T-helper 22 cell (primary cell): ENCODE measurements around the gene TMEM170B.

Source experiments
- DNase-seq: peaks from one replicate; pipeline ENCODE4 v3.0.0-alpha.2; 2020; ENCODE audit warnings: low read depth

TMEM170B gene

GRCh38 chr6:11616200-11616611 is 78.7 kb downstream of the TMEM170B start:
- DNase-seq, result no peak

DNA sequence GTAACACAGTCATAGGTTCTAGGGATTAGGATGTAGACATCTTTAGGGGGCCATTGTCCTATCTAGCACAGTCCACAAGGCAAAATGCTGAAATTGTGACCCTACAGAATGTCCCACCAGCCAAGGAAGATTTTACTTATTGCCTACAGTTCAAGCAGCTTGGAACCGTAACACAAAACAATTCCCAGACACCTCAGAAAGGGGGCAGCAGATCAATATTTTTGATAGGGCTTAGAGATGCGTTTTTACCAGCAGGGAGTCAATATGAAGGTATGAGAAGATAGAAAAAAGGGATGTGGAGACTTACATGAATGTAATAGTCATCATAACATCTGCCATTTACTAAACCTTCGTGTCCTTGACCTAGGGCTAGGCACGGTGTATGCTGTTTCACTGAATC is 81.0 kb downstream of the TMEM170B start:
- DNase-seq, result no peak

DNA sequence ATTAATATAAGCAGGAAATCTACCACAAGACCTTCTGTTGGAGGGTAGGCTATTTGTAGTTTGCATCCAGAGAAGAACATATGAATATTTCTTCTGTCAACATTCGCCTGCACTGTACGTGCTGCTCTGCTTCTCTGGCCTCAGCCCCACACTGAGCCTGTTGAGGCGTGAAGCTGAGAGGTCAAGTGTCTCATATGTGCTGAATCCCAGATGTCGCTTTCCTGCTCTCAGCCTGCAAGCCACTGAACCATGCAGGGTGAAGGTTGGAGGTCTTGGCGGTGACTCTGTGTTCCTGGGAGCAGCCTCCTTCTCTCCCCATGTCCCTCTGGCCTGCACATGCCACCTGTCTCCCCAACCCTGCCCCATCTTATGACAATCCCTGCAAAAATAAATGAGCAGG is 83.6 kb downstream of the TMEM170B start:
- DNase-seq, result no peak

DNA sequence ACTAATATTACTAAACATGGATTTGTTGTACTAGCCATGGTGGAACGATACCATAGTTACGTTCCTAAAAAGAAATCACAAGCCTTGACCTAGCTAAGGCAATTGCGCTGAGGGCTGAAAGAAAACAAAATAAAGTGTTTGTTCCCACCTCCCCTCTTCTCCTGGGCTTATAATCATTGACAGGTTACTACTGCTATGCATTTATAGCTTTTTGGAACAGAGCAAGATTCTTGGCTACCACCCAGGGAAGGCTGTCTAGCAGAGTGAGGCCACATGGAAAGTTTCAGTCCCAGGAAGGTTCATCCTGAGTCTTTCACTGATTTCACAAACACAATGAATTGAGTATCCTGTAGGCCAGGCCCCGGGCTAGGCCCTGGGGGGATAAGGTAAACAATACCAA is 84.6 kb downstream of the TMEM170B start:
- no peak for DNase-seq

- no peak for DNase-seq
Observed at GRCh38 chr6:11623272-11623671, 85.7 kb downstream of the TMEM170B start.

DNA sequence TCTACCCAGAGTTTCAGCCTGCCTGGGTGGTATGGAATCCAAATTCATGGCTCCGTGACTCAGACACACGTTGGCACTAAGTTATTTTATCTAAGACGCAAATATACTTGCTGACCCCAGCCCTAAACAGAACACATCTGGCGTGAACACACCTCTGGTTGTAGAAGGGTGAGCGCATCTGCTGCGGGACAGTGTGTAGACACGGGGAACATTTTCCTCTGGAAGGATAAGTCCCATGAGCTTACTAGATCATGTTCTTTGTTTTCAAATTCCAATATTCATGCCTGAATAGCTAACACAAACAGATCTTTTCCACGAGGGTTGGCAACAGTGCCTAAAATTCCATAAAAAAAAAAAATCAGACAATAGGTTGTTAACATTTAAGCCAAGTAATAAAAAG is 87.8 kb downstream of the TMEM170B start:
- DNase-seq, result no peak

DNA sequence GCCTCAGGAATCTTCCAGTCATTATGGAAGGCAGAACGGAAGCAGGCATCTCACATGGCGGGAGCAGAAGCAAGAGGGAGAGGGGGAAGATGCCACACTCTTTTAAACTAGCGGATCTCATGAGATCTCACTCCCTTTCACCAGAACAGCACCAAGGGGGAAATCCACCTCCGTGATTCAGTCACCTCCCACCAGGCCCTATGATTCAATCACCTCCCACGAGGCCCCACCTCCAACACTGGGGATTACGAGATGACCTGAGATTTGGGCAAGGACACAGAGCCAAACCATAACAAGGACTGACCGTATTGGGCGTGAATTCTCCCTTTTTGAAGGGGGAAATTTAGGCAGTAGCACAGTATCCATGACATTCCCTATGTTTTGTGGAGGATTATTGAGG is 88.8 kb downstream of the TMEM170B start:
- no peak for DNase-seq

DNA sequence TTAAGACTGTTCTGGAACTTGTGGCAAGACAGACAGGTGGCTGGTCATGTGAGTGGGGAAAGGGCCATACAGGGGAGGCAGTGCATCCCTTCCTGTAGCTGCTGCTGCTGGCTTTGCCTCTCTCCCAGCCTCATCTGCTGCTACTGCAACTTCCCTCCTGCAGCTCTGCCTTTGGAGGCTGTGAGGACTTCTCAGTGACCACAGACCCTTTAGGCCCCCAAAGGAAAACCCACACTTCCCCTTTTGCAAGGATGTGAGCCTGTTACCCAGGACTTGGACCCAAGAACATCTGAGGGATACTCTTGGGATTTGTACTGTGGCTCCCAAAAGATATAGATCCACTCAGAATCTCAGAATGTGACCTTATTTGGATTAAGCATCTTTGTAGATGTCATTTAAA is 91.0 kb downstream of the TMEM170B start:
- DNase-seq, result no peak

GRCh38 chr6:11631008-11631407 is 93.5 kb downstream of the TMEM170B start:
- no peak for DNase-seq

DNA sequence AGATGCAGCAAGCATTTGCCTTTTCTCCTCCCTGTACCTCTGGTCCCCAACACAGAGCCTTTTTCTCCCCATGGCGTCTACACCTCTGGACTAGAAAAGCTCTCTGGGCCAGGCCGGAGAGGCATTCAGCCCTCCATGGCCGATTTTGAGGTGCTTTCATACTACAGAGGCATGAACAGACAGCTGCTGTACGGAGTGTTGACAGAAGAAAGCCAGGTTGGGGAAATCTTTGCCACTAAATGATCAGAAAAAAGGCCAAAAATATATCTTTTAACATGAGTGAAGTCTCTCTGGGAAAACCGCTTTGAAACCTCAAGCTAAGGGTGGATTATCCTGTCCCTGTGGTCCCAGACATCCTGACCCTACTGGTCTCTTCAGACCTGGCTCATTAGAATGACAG is 94.0 kb downstream of the TMEM170B start:
- no peak for DNase-seq

GRCh38 chr6:11632231-11632630 is 94.7 kb downstream of the TMEM170B start:
- DNase-seq, result no peak

- DNase-seq, result no peak
Observed at GRCh38 chr6:11632795-11633511, 95.4 kb downstream of the TMEM170B start.
